Measurements from ENCODE around the gene CNTNAP2.

GRCh38 chr7:148325208-148325607, 2208.6 kb downstream of the CNTNAP2 start:
- TF ChIP-seq CTCF (IDR thresholded peaks at IDR 0.05) (no peak), EP300 (IDR thresholded peaks at IDR 0.05) (no peak), POLR2AphosphoS5 (IDR thresholded peaks at IDR 0.05) (no peak)

Data from stomach (tissue), 4 donors.